HEK293 (cell line): ENCODE results near the gene ZNF444.

Source experiments
- CTCF ChIA-PET: fragments of 350-600 bp; formaldehyde crosslinking; extraction: SDS; loops from one replicate; lab custom pipeline; 2021; ENCODE audit warnings: antibody characterized with exemption; lab: Yijun Ruan, JAX
- POLR2A ChIA-PET: fragments of 300-600 bp; formaldehyde crosslinking; extraction: SDS; loops from one replicate; lab custom pipeline; 2020; ENCODE audit warnings: antibody characterized with exemption, inconsistent platforms; lab: Yijun Ruan, JAX
- H3K27ac ChIP-seq: fragments of 200-500 bp; sonication (Bioruptor generic); 2 replicates; pipeline ENCODE4 v1.5.1; 2014; ENCODE audit warnings: low read depth, low read length, control low read depth, inconsistent platforms; ENCODE audit errors: extremely low read depth
- H3K36me3 ChIP-seq, 2 experiments: fragments of 200-500 bp in 1 of 2; sonication (Bioruptor generic) in 1 of 2; 1 replicate in 1 of 2; 2 replicates in 1 of 2; pipeline ENCODE4 v1.5.1; 2014 to 2017; ENCODE audit warnings: inconsistent platforms in 2 of 2, low read length in 2 of 2; ENCODE audit not compliant: control insufficient read depth in 2 of 2, insufficient read depth in 1 of 2
- H3K4me1 ChIP-seq: fragments of 200-500 bp; sonication (Bioruptor generic); 2 replicates; pipeline ENCODE4 v1.5.1; 2014; ENCODE audit warnings: mild to moderate bottlenecking, low read length, inconsistent platforms; ENCODE audit not compliant: control insufficient read depth, insufficient read depth
- H3K4me3 ChIP-seq: 2 replicates; pipeline ENCODE4 v1.5.1; 2011; ENCODE audit warnings: low read depth, mild to moderate bottlenecking, control low read depth, low read length, moderate library complexity
- H3K9me3 ChIP-seq: fragments of 200-500 bp; sonication (Bioruptor generic); 2 replicates; pipeline ENCODE4 v1.5.1; 2014; ENCODE audit warnings: low read depth, low read length, inconsistent platforms; ENCODE audit not compliant: control insufficient read depth, insufficient read depth
- ZBTB8A ChIP-seq: fragments of 450-650 bp; formaldehyde crosslinking; IDR thresholded peaks from 2 replicates; pipeline ENCODE4 v1.5.1; 2016; ENCODE audit warnings: missing biosample characterization, missing genetic modification characterization
- ZNF133 ChIP-seq: fragments of 450-650 bp; formaldehyde crosslinking; IDR thresholded peaks from 2 replicates; pipeline ENCODE4 v1.5.1; 2016; ENCODE audit warnings: missing biosample characterization, missing genetic modification characterization
- ZNF18 ChIP-seq: fragments of 450-650 bp; formaldehyde crosslinking; IDR thresholded peaks from 2 replicates; pipeline ENCODE4 v1.5.1; 2016; ENCODE audit warnings: missing biosample characterization, missing genetic modification characterization
- ZNF223 ChIP-seq: fragments of 450-650 bp; formaldehyde crosslinking; IDR thresholded peaks from 2 replicates; pipeline ENCODE4 v1.5.1; 2016; ENCODE audit warnings: missing biosample characterization, missing genetic modification characterization
- ZNF335 ChIP-seq: fragments of 450-650 bp; formaldehyde crosslinking; conservative IDR thresholded peaks from 2 replicates; pipeline ENCODE4 v1.5.1; 2016; ENCODE audit warnings: missing biosample characterization, missing genetic modification characterization
- ZNF354C ChIP-seq: fragments of 450-650 bp; formaldehyde crosslinking; IDR thresholded peaks from 2 replicates; pipeline ENCODE4 v1.5.1; 2016; ENCODE audit warnings: missing biosample characterization, missing genetic modification characterization, low read depth, borderline replicate concordance
- ZNF513 ChIP-seq: fragments of 450-650 bp; IDR thresholded peaks from 2 replicates; pipeline ENCODE4 v1.5.1; 2018; ENCODE audit warnings: missing biosample characterization, missing genetic modification characterization
- ZNF571 ChIP-seq: fragments of 450-650 bp; formaldehyde crosslinking; IDR thresholded peaks from 2 replicates; pipeline ENCODE4 v1.5.0; 2017; ENCODE audit warnings: missing biosample characterization, missing genetic modification characterization
- ZNF76 ChIP-seq: fragments of 450-650 bp; formaldehyde crosslinking; IDR thresholded peaks from 2 replicates; pipeline ENCODE4; 2016; ENCODE audit warnings: low read depth, missing biosample characterization, missing genetic modification characterization, borderline replicate concordance
- TF ChIP-seq, protein P1 (sequence below): fragments of 450-650 bp; formaldehyde crosslinking; IDR thresholded peaks from 2 replicates; pipeline ENCODE4 v1.5.1; 2016; ENCODE audit warnings: missing biosample characterization, missing genetic modification characterization
- TF ChIP-seq, protein P2 (sequence below): fragments of 450-650 bp; formaldehyde crosslinking; IDR thresholded peaks from 2 replicates; pipeline ENCODE4 v1.5.1; 2016; ENCODE audit warnings: missing biosample characterization, missing genetic modification characterization, borderline replicate concordance

ZNF444 gene

DNA sequence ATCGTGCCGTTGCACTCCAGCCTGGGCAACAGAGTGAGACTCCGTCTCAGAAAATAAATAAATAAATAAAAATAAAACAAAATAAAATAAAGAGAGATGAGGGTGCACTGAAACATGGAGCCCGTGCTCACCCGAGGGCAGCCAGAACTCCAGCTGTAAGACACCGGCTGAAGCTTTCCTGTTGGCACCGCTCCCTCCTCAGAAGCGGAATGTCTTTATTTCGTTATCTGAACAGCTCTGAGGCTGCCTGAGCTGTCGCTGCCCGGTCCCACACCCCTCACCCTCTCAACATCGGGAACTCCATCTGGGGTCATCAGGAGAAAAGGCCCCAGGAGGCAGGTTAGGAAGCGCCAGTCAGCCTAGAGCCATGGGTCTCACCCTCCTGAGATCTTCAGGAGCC, 44.4 kb upstream of the ZNF444 start (continued):
- TF ChIP-seq ZNF513 (tag by site-specific recombination) (no peak), ZNF571 (tag by site-specific recombination) (no peak), ZBTB8A (no peak), ZNF18 (tag by site-specific recombination) (no peak), ZNF223 (no peak), ZNF76 (tag by site-specific recombination) (no peak), ZNF354C (tag by site-specific recombination) (no peak)
- TF ChIP-seq, protein P1, sequence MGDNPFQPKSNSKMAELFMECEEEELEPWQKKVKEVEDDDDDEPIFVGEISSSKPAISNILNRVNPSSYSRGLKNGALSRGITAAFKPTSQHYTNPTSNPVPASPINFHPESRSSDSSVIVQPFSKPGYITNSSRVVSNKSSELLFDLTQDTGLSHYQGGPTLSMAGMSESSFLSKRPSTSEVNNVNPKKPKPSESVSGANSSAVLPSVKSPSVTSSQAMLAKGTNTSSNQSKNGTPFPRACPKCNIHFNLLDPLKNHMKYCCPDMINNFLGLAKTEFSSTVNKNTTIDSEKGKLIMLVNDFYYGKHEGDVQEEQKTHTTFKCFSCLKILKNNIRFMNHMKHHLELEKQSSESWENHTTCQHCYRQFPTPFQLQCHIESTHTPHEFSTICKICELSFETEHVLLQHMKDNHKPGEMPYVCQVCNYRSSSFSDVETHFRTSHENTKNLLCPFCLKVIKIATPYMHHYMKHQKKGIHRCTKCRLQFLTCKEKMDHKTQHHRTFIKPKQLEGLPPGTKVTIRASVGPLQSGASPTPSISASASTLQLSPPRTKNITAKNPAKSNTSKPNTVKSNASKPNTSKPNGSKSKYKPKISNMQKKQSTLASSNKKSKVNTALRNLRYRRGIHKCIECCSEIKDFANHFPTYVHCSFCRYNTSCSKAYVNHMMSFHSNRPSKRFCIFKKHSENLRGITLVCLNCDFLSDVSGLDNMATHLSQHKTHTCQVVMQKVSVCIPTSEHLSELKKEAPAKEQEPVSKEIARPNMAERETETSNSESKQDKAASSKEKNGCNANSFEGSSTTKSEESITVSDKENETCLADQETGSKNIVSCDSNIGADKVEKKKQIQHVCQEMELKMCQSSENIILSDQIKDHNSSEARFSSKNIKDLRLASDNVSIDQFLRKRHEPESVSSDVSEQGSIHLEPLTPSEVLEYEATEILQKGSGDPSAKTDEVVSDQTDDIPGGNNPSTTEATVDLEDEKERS, result no peak

DNA sequence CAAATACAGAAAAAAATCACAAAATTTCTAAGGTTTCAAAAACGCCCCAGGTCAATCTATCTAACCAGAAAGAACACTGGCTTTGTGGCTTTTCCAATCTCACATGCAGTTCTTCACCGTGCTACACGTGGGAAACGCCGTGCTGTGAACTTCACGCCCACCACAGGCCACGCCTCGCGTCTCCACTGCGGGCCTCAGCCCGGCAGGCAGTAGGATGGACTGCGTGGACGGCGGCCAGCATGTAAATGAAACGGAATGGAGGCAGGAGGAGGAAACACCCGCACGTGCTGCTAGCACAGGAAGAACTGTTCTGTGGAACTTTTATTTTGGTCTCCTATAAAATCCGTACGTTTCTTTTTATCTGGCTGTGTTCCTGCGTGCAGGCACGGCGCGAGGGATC, 43.8 kb upstream of the ZNF444 start:
- H3K4me3 ChIP-seq, result no peak overlapping the region
- ChIA-PET POLR2A (no interaction called here), CTCF (interaction anchor here (3.7 kb wide), 1 partner anchor 16 kb away, joined by 15 read pairs; no protein-coding TSS in a partner anchor)
- no peaks in the 10 kb centered on the region for H3K4me1 ChIP-seq
- no peak overlapping the region for H3K27ac ChIP-seq
- TF ChIP-seq ZNF335 (tag by site-specific recombination) (no peak), ZNF133 (tag by site-specific recombination) (no peak)
- TF ChIP-seq, protein P2, sequence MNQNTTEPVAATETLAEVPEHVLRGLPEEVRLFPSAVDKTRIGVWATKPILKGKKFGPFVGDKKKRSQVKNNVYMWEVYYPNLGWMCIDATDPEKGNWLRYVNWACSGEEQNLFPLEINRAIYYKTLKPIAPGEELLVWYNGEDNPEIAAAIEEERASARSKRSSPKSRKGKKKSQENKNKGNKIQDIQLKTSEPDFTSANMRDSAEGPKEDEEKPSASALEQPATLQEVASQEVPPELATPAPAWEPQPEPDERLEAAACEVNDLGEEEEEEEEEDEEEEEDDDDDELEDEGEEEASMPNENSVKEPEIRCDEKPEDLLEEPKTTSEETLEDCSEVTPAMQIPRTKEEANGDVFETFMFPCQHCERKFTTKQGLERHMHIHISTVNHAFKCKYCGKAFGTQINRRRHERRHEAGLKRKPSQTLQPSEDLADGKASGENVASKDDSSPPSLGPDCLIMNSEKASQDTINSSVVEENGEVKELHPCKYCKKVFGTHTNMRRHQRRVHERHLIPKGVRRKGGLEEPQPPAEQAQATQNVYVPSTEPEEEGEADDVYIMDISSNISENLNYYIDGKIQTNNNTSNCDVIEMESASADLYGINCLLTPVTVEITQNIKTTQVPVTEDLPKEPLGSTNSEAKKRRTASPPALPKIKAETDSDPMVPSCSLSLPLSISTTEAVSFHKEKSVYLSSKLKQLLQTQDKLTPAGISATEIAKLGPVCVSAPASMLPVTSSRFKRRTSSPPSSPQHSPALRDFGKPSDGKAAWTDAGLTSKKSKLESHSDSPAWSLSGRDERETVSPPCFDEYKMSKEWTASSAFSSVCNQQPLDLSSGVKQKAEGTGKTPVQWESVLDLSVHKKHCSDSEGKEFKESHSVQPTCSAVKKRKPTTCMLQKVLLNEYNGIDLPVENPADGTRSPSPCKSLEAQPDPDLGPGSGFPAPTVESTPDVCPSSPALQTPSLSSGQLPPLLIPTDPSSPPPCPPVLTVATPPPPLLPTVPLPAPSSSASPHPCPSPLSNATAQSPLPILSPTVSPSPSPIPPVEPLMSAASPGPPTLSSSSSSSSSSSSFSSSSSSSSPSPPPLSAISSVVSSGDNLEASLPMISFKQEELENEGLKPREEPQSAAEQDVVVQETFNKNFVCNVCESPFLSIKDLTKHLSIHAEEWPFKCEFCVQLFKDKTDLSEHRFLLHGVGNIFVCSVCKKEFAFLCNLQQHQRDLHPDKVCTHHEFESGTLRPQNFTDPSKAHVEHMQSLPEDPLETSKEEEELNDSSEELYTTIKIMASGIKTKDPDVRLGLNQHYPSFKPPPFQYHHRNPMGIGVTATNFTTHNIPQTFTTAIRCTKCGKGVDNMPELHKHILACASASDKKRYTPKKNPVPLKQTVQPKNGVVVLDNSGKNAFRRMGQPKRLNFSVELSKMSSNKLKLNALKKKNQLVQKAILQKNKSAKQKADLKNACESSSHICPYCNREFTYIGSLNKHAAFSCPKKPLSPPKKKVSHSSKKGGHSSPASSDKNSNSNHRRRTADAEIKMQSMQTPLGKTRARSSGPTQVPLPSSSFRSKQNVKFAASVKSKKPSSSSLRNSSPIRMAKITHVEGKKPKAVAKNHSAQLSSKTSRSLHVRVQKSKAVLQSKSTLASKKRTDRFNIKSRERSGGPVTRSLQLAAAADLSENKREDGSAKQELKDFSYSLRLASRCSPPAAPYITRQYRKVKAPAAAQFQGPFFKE (tag by site-specific recombination), result no peak
- H3K9me3 ChIP-seq, result no peaks in the 10 kb centered on the region
- H3K36me3 ChIP-seq, result peaks cover 8 to 60% of the 10 kb centered on the region in 2 experiments; a peak in 2 of 3 replicates
